CD14-positive monocyte (primary cell): ENCODE measurements around the gene TPMT. TPM values are rescaled to one million over a fixed set of nuclear protein-coding genes. Genes with fewer than 3 reads are reported as not detected.

Source experiments
- DNase-seq, 3 donors: peaks; one replicate each; pipeline ENCODE4 v3.0.0-alpha.2; 2011 to 2022
- H2AFZ ChIP-seq: 2 replicates; pipeline ENCODE4 v1.6.0; 2012; ENCODE audit warnings: mild to moderate bottlenecking, low read depth, low read length, inconsistent platforms; ENCODE audit not compliant: insufficient read depth, poor library complexity, severe bottlenecking
- H3K27ac ChIP-seq, 2 donors: 1 replicate in 1 of 2; 2 replicates in 1 of 2; pipeline ENCODE4 v1.5.1; 2012 to 2013; ENCODE audit warnings: low read length in 2 of 2, control low read depth in 1 of 2, inconsistent platforms in 1 of 2, low read depth in 1 of 2, mild to moderate bottlenecking in 1 of 2
- H3K27me3 ChIP-seq, 2 donors: one replicate each; pipeline versions ENCODE4 v1.6.0 to v1.6.1; 2011 to 2013; ENCODE audit warnings: low read length in 2 of 2; ENCODE audit not compliant: control insufficient read depth in 2 of 2, insufficient read depth in 2 of 2
- H3K36me3 ChIP-seq, 2 donors: replicated peaks in 1 of 2; 1 replicate in 1 of 2; 2 replicates in 1 of 2; pipeline versions ENCODE4 v1.5.1 to v1.6.1; 2012 to 2013; ENCODE audit warnings: low read length in 2 of 2, control low read depth in 1 of 2, inconsistent platforms in 1 of 2, mild to moderate bottlenecking in 1 of 2; ENCODE audit not compliant: insufficient read depth in 2 of 2, control insufficient read depth in 1 of 2
- H3K4me1 ChIP-seq, 2 donors: 1 replicate in 1 of 2; 2 replicates in 1 of 2; pipeline versions ENCODE4 v1.5.1 to v1.6.1; 2012 to 2013; ENCODE audit warnings: low read length in 2 of 2, control low read depth in 1 of 2, inconsistent platforms in 1 of 2, mild to moderate bottlenecking in 1 of 2, moderate library complexity in 1 of 2; ENCODE audit not compliant: insufficient read depth in 2 of 2, control insufficient read depth in 1 of 2
- H3K4me2 ChIP-seq: replicated peaks from 2 replicates; pipeline ENCODE3; 2012; ENCODE audit warnings: low read length, moderate library complexity, mild to moderate bottlenecking; ENCODE audit not compliant: poor library complexity, severe bottlenecking; ENCODE audit errors: extremely low read depth
- H3K4me3 ChIP-seq, 3 experiments: fragments of 200-600 bp in 1 of 3; sonication (generic) in 1 of 3; replicated peaks in 1 of 3; 1 replicate in 2 of 3; 2 replicates in 1 of 3; pipeline ENCODE4 v1.5.1; 2011 to 2013; ENCODE audit warnings: low read length in 3 of 3, mild to moderate bottlenecking in 3 of 3, control low read depth in 2 of 3, low read depth in 2 of 3, inconsistent platforms in 1 of 3, moderate library complexity in 1 of 3
- H3K79me2 ChIP-seq: 2 replicates; pipeline ENCODE4 v1.6.0; 2012; ENCODE audit warnings: mild to moderate bottlenecking, control low read depth, inconsistent platforms, low read length, moderate library complexity; ENCODE audit not compliant: insufficient read depth
- H3K9ac ChIP-seq: 2 replicates; pipeline ENCODE4 v1.6.0; 2017; ENCODE audit warnings: low read length, mild to moderate bottlenecking; ENCODE audit not compliant: insufficient read depth, poor library complexity, severe bottlenecking
- H3K9me3 ChIP-seq, 2 donors: replicated peaks in 1 of 2; 1 replicate in 1 of 2; 2 replicates in 1 of 2; pipeline versions ENCODE4 v1.5.1 to v1.6.1; 2012 to 2013; ENCODE audit warnings: low read length in 2 of 2, control low read depth in 1 of 2; ENCODE audit not compliant: control insufficient read depth in 1 of 2, insufficient read depth in 1 of 2
- H4K20me1 ChIP-seq: 2 replicates; pipeline ENCODE4 v1.6.0; 2012; ENCODE audit warnings: mild to moderate bottlenecking, low read length, control low read depth, moderate library complexity; ENCODE audit not compliant: insufficient read depth
- H3K27ac Mint-ChIP-seq, 7 donors: one replicate each; pipeline ENCODE4 v1.8.0; 2020; ENCODE audit warnings: mild to moderate bottlenecking in 7 of 7, mixed read lengths in 7 of 7, moderate library complexity in 6 of 7, inconsistent platforms in 2 of 7
- H3K27me3 Mint-ChIP-seq, 3 donors: one replicate each; pipeline ENCODE4 v1.8.0; 2021 to 2022; ENCODE audit warnings: low read depth in 3 of 3, mild to moderate bottlenecking in 3 of 3, mixed read lengths in 3 of 3, moderate library complexity in 3 of 3, inconsistent platforms in 1 of 3
- H3K36me3 Mint-ChIP-seq, 2 donors: one replicate each; pipeline ENCODE4 v1.8.0; 2020; ENCODE audit warnings: mixed read lengths in 2 of 2, inconsistent platforms in 1 of 2, mild to moderate bottlenecking in 1 of 2
- H3K4me1 Mint-ChIP-seq: one replicate; pipeline ENCODE4 v1.8.0; 2020; ENCODE audit warnings: mild to moderate bottlenecking, mixed read lengths
- H3K4me3 Mint-ChIP-seq, 2 donors: one replicate each; pipeline ENCODE4 v1.8.0; 2020; ENCODE audit warnings: mild to moderate bottlenecking in 2 of 2, mixed read lengths in 2 of 2, moderate library complexity in 1 of 2
- H3K9me3 Mint-ChIP-seq, 7 donors: one replicate each; pipeline ENCODE4 v1.8.0; 2020 to 2022; ENCODE audit warnings: mixed read lengths in 7 of 7, mild to moderate bottlenecking in 6 of 7, moderate library complexity in 6 of 7, inconsistent platforms in 2 of 7
- CTCF ChIP-seq: fragments of 200-600 bp; IDR thresholded peaks from one replicate; pipeline ENCODE4 v1.8.0; 2022; ENCODE audit warnings: antibody characterized with exemption, mild to moderate bottlenecking
- WGBS: methylation state at CpG from one replicate; pipeline ENCODE4 v1.1.5; 2013; ENCODE audit warnings: missing lambda C conversion rate; ENCODE audit not compliant: insufficient coverage; 5-methylcytosine and 5-hydroxymethylcytosine counted together
- intact Hi-C, 2 donors: fragments of 100-400 bp; cut with micrococcal nuclease; formaldehyde crosslinking; loops; one replicate each; pipeline versions ENCODE4 v1.15.0 to v1.15.1; 2023
- polyA plus RNA-seq, 3 donors: library from polyadenylated mRNA; depleted of rRNA in 1 of 3; unstranded in 2 of 3; stranded (reverse) in 1 of 3; fragments of 300-500 nt in 2 of 3; fragments of >200 nt in 1 of 3; fragmentation: Illumina TruSeq in 2 of 3; gene quantifications; 1 replicate in 2 of 3; 2 replicates in 1 of 3; pipeline ENCODE4 v1.2.3, GENCODE V29; 2012 to 2021

TPMT gene
- polyA plus RNA-seq, 3 donors: 10.5 to 33.1 (median 27.5) TPM

DNA sequence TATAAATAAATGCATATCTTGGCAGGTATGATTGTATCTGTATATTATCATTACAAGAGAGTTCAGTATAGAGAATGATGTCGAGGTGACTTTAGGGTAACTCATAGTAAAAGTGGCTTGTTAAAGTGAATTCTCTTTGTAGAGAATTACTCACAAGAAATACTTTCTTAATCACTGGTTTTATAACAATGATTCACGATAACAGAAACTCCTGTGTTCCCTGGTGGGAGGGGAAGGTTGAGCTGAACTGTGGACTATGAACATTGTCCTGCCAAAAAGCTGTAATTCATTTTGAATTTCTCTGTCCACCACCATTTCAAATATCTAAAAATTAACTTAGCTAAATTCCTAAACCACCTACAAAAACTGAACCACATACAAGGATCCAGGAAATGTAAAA is 7.7 kb downstream of the TPMT start:
- DNase-seq: no peak
- H2AFZ ChIP-seq: no peak overlapping the region
- intact Hi-C loops: no loop called here
- no peak overlapping the region for H3K27ac ChIP-seq
- TF ChIP-seq CTCF: no peak
- H3K79me2 ChIP-seq: peaks cover 26% of the 10 kb centered on the region
- H3K36me3 ChIP-seq: peaks cover 57 to 61% of the 10 kb centered on the region in 2 donors
- no peak overlapping the region for H3K4me2 ChIP-seq
- no peaks in the 10 kb centered on the region for H3K9me3 ChIP-seq
- Mint-ChIP-seq H3K27me3 (no peaks in the 10 kb centered on the region), H3K4me1 (peaks cover 14% of the 10 kb centered on the region), H3K9me3 (no peaks in the 10 kb centered on the region), H3K27ac (peak overlapping the region in 3 of 7 donors; percentile 28 to 48 (median 37)), H3K36me3 (peaks cover 54 to 85% of the 10 kb centered on the region in 2 donors), H3K4me3 (no peak overlapping the region)
- H3K27me3 ChIP-seq: no peaks in the 10 kb centered on the region
- H4K20me1 ChIP-seq: peaks cover 4% of the 10 kb centered on the region
- no CpG with 5 or more reads among the region's 2 CpGs for WGBS
- H3K9ac ChIP-seq: no peak overlapping the region
- peaks cover 3 to 7% of the 10 kb centered on the region in 2 donors for H3K4me1 ChIP-seq
- H3K4me3 ChIP-seq: no peak overlapping the region

GRCh38 chr6:18142591-18142861 is 12.4 kb downstream of the TPMT start:
- H3K4me3 Mint-ChIP-seq: no peak overlapping the region
- 97% methylated on average over 3 of the region's 3 CpGs for WGBS
- H3K27ac ChIP-seq: no peak overlapping the region
- peaks cover 79 to 91% of the 10 kb centered on the region in 2 donors for H3K36me3 ChIP-seq
- no peak for DNase-seq
- H2AFZ ChIP-seq: no peak overlapping the region
- no peaks in the 10 kb centered on the region for H3K4me1 ChIP-seq
- H3K4me2 ChIP-seq: no peak overlapping the region
- H4K20me1 ChIP-seq: peaks cover 4% of the 10 kb centered on the region
- H3K9ac ChIP-seq: no peak overlapping the region
- H3K4me3 ChIP-seq: no peak overlapping the region
- TF ChIP-seq CTCF: no peak
- no peaks in the 10 kb centered on the region for H3K4me1 Mint-ChIP-seq
- H3K27me3 Mint-ChIP-seq: no peaks in the 10 kb centered on the region
- no peaks in the 10 kb centered on the region for H3K9me3 ChIP-seq
- H3K27ac Mint-ChIP-seq: peak overlapping the region in 3 of 7 donors; percentile 2 to 58 (median 25)
- intact Hi-C loops: no loop called here
- no peaks in the 10 kb centered on the region for H3K79me2 ChIP-seq
- no peaks in the 10 kb centered on the region for H3K27me3 ChIP-seq
- H3K36me3 Mint-ChIP-seq: peaks cover 68 to 90% of the 10 kb centered on the region in 2 donors
- no peaks in the 10 kb centered on the region for H3K9me3 Mint-ChIP-seq
